Left renal cortex interstitium (tissue), 4 donors: ENCODE results near the gene IDNK. TPM values are rescaled to one million over a fixed set of nuclear protein-coding genes. Genes with fewer than 3 reads are reported as not detected.

Experiments
- DNase-seq, 4 donors: peaks; one replicate each; pipeline ENCODE4 v3.0.0-alpha.2; 2013; ENCODE audit warnings: low read depth in 4 of 4, low spot score in 2 of 4, missing footprints in 1 of 4
- polyA plus RNA-seq, 4 donors: library from polyadenylated mRNA; unstranded; fragments of 120-200 nt; gene quantifications; one replicate each; pipeline ENCODE4 v1.2.1, GENCODE V29; 2013; ENCODE audit not compliant: insufficient read length in 4 of 4

The IDNK gene
- polyA plus RNA-seq, 4 donors, result 10.4 to 16.0 (median 13.1) TPM

DNA sequence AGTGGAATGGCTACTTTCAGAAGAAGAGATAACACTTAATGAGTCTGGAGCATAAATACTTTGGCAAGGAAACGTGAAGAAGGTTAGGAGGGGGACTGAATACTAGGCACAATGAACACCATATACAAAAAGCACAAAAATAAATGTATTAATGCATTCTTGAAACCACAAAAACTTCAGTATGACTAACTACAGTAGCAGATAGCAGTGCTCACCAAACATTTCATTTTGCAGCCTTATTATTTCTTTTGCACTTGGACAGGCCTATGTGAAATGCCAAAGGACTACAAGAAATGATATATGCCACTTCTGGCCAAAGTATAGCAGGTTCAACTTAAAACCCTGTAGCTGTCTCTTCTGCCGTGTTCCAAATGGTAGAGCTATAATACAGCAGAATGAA is 58.5 kb downstream of the IDNK start:
- no peak for DNase-seq

DNA sequence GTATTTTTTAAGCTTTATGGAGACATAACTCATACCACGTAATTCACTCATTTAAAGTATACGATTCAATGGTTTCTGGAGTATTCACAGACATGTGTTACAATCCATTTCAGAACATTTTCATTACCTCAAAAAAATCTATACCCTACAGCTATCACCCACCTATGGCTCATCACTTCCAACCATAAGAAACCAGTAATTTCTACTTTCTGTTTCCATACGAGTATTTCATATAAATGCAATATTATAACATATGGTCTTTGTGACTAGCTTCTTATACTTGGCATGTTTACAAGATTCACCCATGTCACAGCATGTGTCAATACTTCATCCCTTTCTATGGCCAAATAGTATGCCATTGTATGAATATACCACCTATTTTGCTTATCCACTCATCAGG is 66.0 kb downstream of the IDNK start:
- DNase-seq, result no peak

DNA sequence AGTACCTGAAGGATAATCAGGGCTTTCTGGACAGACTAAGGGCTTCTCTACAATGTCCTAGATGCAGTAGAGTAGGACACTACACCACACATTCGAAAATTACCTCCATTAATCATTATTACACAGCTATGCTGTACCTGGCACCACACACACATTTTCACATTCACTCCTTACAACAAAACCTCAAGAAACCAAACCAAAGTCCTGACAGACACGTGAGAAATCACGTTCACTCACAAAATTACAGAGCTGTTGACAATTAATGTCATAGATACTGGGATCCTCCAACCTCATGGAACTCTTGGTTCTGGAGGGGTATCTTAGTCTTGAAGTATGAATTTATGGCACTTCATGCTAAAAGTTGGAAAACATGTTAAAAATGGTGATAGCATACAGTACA is 68.5 kb downstream of the IDNK start:
- no peak for DNase-seq

Other genes with a start within 250 kb of the IDNK start
- gene FRMD3, start 84.7 kb upstream of the IDNK start, polyA plus RNA-seq, result 10 to 100 TPM; 19.3 to 23.0 (median 22.1) TPM
- 100 to 1,000 TPM in 3 of 4 donors, 10 to 100 TPM in 1; 97.7 to 118 (median 111) TPM for gene UBQLN1, start 84.8 kb downstream of the IDNK start, polyA plus RNA-seq
- gene GKAP1, start 194.6 kb downstream of the IDNK start, polyA plus RNA-seq, result 10 to 100 TPM; 15.7 to 24.7 (median 19.6) TPM